ENCODE data around the gene PDE6A.

- no peak for TF ChIP-seq PRRX2 (CRISPR knock-in tag; IDR thresholded peaks at IDR 0.05)
- no peak for TF ChIP-seq CTCF (IDR thresholded peaks at IDR 0.05)
- TF ChIP-seq MAX (CRISPR knock-in tag; IDR thresholded peaks at IDR 0.05) = no peak
- TF ChIP-seq TEAD4 (CRISPR knock-in tag; IDR thresholded peaks at IDR 0.05) = no peak
- TF ChIP-seq ZNF423 (CRISPR knock-in tag; IDR thresholded peaks at IDR 0.05) = no peak
- no peak for TF ChIP-seq ZNF263 (CRISPR knock-in tag; IDR thresholded peaks at IDR 0.05; ENCODE audit: low read depth)
- TF ChIP-seq E2F4 (CRISPR knock-in tag; IDR thresholded peaks at IDR 0.05; ENCODE audit: borderline replicate concordance, low read depth) = no peak
- no peak for TF ChIP-seq ATF6 (CRISPR knock-in tag; IDR thresholded peaks at IDR 0.05)
- no peak for TF ChIP-seq FOXK1 (CRISPR knock-in tag; IDR thresholded peaks at IDR 0.05)
- TF ChIP-seq CREB1 (CRISPR knock-in tag; IDR thresholded peaks at IDR 0.05) = no peak
- no peak for TF ChIP-seq ZNF138 (CRISPR knock-in tag; conservative IDR thresholded peaks at IDR 0.05)
- TF ChIP-seq USF1 (CRISPR knock-in tag; IDR thresholded peaks at IDR 0.05) = no peak
Measured at GRCh38 chr5:149863176-149863575, 81.4 kb downstream of the PDE6A start.

Measured in WTC11 (cell line).